GM12892 (cell line): ENCODE data around the gene SMARCAL1.

Experiments used
- POLR2A ChIP-seq: IDR thresholded peaks from 2 replicates; pipeline ENCODE4 v1.6.1; 2011; ENCODE audit warnings: low read depth, low read length, control low read depth
- POLR2AphosphoS5 ChIP-seq: IDR thresholded peaks from 2 replicates; pipeline ENCODE4 v1.6.1; 2011; ENCODE audit warnings: low read depth, low read length, control low read depth
- TAF1 ChIP-seq: IDR thresholded peaks from 2 replicates; pipeline ENCODE4 v1.6.1; 2011; ENCODE audit warnings: low read depth, mild to moderate bottlenecking, control low read depth, low read length, borderline replicate concordance

GRCh38 chr2:216480221-216480620 is 67.9 kb downstream of the SMARCAL1 start:
- TF ChIP-seq POLR2A (no peak), POLR2AphosphoS5 (no peak), TAF1 (no peak)
